Duodenal mucosa (tissue), 2 donors: ENCODE data around the gene CCPG1.

Experiments
- H3K27ac ChIP-seq: one replicate; pipeline ENCODE4 v1.7.0; 2013; ENCODE audit warnings: low read depth, low read length
- H3K27me3 ChIP-seq, 2 donors: one replicate each; pipeline ENCODE4 v1.7.0; 2013; ENCODE audit warnings: low read length in 2 of 2, control low read depth in 1 of 2; ENCODE audit not compliant: insufficient read depth in 2 of 2, control insufficient read depth in 1 of 2
- H3K36me3 ChIP-seq, 2 donors: one replicate each; pipeline ENCODE4 v1.7.0; 2013; ENCODE audit warnings: low read length in 2 of 2, control low read depth in 1 of 2; ENCODE audit not compliant: insufficient read depth in 2 of 2, control insufficient read depth in 1 of 2
- H3K4me1 ChIP-seq, 2 donors: one replicate each; pipeline ENCODE4 v1.7.0; 2013; ENCODE audit warnings: low read length in 2 of 2, control low read depth in 1 of 2; ENCODE audit not compliant: insufficient read depth in 2 of 2, control insufficient read depth in 1 of 2
- H3K4me3 ChIP-seq, 2 donors: one replicate each; pipeline ENCODE4 v1.7.0; 2013; ENCODE audit warnings: low read length in 2 of 2, low read depth in 1 of 2
- H3K9ac ChIP-seq, 2 donors: one replicate each; pipeline ENCODE4 v1.7.0; 2013; ENCODE audit warnings: low read length in 2 of 2, low read depth in 1 of 2
- H3K9me3 ChIP-seq, 2 donors: one replicate each; pipeline ENCODE4 v1.7.0; 2013; ENCODE audit warnings: low read length in 2 of 2, control low read depth in 1 of 2; ENCODE audit not compliant: control insufficient read depth in 1 of 2

The CCPG1 gene

DNA sequence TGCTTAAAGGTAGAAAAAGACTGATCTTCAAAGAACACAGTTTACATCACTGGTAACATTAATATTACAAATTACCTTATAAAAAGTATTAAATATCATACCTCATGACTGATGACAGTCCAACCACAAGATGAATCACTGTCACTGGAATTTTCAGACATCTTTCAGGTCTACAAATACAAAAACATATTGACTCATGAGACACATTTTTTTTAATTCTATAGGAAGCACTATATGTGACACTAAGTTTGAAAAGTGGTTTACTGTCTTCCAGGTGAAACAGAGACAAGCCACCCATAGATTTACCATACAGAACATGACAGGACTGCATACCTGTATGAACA is 18.9 kb downstream of the CCPG1 start:
- Histone ChIP-seq H3K4me3 (no peak overlapping the region), H3K27me3 (no peaks in the 10 kb centered on the region), H3K9ac (no peak overlapping the region), H3K4me1 (no peaks in the 10 kb centered on the region), H3K27ac (no peak overlapping the region), H3K36me3 (peaks cover 4 to 5% of the 10 kb centered on the region in 2 donors), H3K9me3 (no peaks in the 10 kb centered on the region)

- Histone ChIP-seq H3K9ac (no peak overlapping the region), H3K27ac (no peak overlapping the region), H3K9me3 (no peaks in the 10 kb centered on the region), H3K4me1 (no peaks in the 10 kb centered on the region), H3K36me3 (peaks cover 8% of the 10 kb centered on the region in 2 donors), H3K27me3 (no peaks in the 10 kb centered on the region), H3K4me3 (no peak overlapping the region)
Observed at GRCh38 chr15:55387027-55387426, 21.1 kb downstream of the CCPG1 start.

GRCh38 chr15:55383687-55384086 is 24.5 kb downstream of the CCPG1 start:
- Histone ChIP-seq H3K4me3 (no peak overlapping the region), H3K36me3 (peaks cover 8 to 12% of the 10 kb centered on the region in 2 donors), H3K9me3 (no peaks in the 10 kb centered on the region), H3K27ac (no peak overlapping the region), H3K4me1 (no peaks in the 10 kb centered on the region), H3K9ac (no peak overlapping the region), H3K27me3 (no peaks in the 10 kb centered on the region)

GRCh38 chr15:55381595-55381994 is 26.6 kb downstream of the CCPG1 start:
- Histone ChIP-seq H3K9ac (no peak overlapping the region), H3K27ac (no peak overlapping the region), H3K27me3 (no peaks in the 10 kb centered on the region), H3K9me3 (no peaks in the 10 kb centered on the region), H3K4me1 (no peaks in the 10 kb centered on the region), H3K36me3 (peaks cover 5 to 7% of the 10 kb centered on the region in 2 donors), H3K4me3 (no peak overlapping the region)

- Histone ChIP-seq H3K9ac (no peak overlapping the region), H3K9me3 (no peaks in the 10 kb centered on the region), H3K27ac (no peak overlapping the region), H3K4me3 (no peak overlapping the region), H3K36me3 (peaks cover 10 to 11% of the 10 kb centered on the region in 2 donors), H3K27me3 (no peaks in the 10 kb centered on the region), H3K4me1 (no peaks in the 10 kb centered on the region)
Observed at GRCh38 chr15:55379095-55379494, 29.1 kb downstream of the CCPG1 start.

DNA sequence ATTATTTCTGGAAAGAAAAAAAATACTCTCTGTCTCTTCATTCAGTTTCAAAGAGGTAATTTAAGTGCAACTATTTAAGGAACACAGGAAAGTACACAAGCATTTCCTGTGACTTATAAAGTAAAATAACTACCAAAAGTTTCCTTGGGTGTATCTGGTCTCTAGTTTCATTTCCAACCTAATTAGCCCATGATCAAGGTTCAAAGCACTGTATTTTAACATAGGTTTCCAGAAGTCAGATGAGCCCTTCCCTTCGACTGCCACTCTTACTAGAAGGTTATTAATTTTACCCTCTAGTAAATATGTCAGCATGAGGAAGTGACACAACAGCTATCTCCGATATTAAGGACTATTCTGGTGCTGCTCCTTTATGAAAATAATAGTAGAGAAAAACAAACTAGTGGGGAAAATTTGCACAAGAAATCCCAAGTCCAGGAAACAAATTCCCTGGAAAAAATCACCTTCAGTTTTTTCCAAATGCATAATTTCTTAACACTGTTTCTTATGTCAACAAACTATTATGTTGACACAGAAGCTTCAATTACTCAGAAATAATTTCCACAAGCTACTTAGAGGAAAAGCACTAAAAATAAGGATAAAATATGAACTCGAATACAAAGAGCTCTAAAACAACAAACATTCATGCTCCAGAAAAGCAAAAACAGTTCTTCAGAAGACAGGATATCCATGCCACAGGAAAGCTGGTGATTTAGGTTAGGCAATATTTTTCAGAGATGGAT is 35.3 kb downstream of the CCPG1 start:
- Histone ChIP-seq H3K27me3 (no peaks in the 10 kb centered on the region), H3K4me3 (no peak overlapping the region), H3K9me3 (no peaks in the 10 kb centered on the region), H3K27ac (no peak overlapping the region), H3K4me1 (peaks cover 0 to 5% of the 10 kb centered on the region in 2 donors), H3K36me3 (peaks cover 6 to 18% of the 10 kb centered on the region in 2 donors), H3K9ac (no peak overlapping the region)

GRCh38 chr15:55366981-55367380 is 41.2 kb downstream of the CCPG1 start:
- no peak overlapping the region for H3K9ac ChIP-seq
- peaks cover 0 to 15% of the 10 kb centered on the region in 2 donors for H3K36me3 ChIP-seq

DNA sequence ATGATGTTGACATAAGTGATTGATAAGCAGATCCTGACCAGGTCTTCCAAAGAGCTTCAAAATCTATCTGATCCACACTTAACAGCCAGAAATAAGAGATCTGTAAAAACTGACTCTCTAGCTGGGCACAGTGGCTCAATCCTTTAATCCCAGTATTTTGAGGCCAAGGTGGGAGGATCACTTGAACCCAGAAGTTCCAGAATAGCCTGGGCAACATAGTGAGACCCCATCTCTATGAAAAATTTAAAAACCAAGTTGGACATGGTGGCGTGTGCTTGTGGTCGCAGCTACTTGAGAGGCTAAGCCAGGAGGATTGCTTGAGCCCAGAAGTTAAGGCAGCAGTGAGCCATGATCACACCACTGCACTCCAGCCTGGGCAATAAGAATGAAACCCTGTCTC is 45.5 kb downstream of the CCPG1 start:
- H3K36me3 ChIP-seq: peaks cover 3 to 7% of the 10 kb centered on the region in 2 donors
- H3K27ac ChIP-seq: no peak overlapping the region
- H3K27me3 ChIP-seq: no peaks in the 10 kb centered on the region
- no peak overlapping the region for H3K9ac ChIP-seq
- no peaks in the 10 kb centered on the region for H3K4me1 ChIP-seq
- no peaks in the 10 kb centered on the region for H3K9me3 ChIP-seq
- H3K4me3 ChIP-seq: no peak overlapping the region

More at GRCh38 chr15:55366981-55367380, 41.2 kb downstream of the CCPG1 start:
- H3K27me3 ChIP-seq: no peaks in the 10 kb centered on the region
- no peaks in the 10 kb centered on the region for H3K9me3 ChIP-seq
- H3K4me3 ChIP-seq: no peak overlapping the region
- no peaks in the 10 kb centered on the region for H3K4me1 ChIP-seq
- H3K27ac ChIP-seq: no peak overlapping the region

DNA sequence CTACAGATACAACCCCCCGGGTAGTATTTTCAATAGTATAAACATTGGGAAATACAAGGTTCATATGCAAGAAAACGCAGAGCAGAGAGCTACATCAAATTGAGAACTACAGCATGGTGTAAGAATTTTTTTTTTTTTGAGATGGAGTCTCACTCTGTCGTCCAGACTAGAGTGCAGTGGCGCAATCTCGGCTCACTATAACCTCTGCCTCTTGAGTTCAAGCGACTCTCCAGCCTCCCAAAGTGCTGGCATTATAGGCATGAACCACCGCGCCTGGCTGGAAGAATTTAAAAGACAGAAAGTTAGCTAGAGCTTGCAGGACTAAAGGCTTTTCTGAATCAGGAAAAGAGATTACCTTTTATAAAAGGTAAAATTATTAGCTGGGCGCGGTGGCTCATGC is 47.1 kb downstream of the CCPG1 start:
- peaks cover 3 to 16% of the 10 kb centered on the region in 2 donors for H3K36me3 ChIP-seq
- no peaks in the 10 kb centered on the region for H3K27me3 ChIP-seq
- no peaks in the 10 kb centered on the region for H3K4me1 ChIP-seq
- H3K9ac ChIP-seq: no peak overlapping the region
- H3K4me3 ChIP-seq: no peak overlapping the region
- H3K27ac ChIP-seq: no peak overlapping the region
- H3K9me3 ChIP-seq: no peaks in the 10 kb centered on the region

DNA sequence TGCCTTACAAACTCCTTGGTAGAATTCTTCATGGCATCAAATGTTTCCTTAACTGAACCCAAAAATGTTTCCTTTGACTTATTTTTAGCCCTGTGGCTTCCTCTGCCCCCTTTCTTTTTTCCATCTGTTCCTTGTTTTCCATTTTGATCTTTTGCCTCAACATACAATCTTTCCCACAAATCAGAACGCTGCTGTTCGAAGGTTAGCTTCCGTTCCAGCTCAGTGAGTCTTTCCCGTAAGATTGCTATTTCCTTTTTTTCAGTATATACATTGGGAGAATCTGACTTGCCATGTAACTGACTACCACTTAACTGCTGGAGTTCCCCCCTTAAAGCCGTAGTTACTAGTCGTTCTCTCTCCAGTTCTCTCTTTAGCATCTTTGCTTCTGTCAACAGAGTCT is 47.9 kb downstream of the CCPG1 start:
- H3K9me3 ChIP-seq: no peaks in the 10 kb centered on the region
- H3K27ac ChIP-seq: no peak overlapping the region
- H3K36me3 ChIP-seq: peaks cover 3 to 20% of the 10 kb centered on the region in 2 donors
- H3K27me3 ChIP-seq: no peaks in the 10 kb centered on the region
- no peak overlapping the region for H3K4me3 ChIP-seq
- H3K4me1 ChIP-seq: no peaks in the 10 kb centered on the region
- H3K9ac ChIP-seq: no peak overlapping the region
